HCT116 (cell line): ENCODE measurements around the gene ROCK1.

Experiments used
- SP1 ChIP-seq: IDR thresholded peaks from 2 replicates; pipeline ENCODE4 v1.6.1; 2012; ENCODE audit warnings: low read depth
- ZNF274 ChIP-seq: fragments of 200-500 bp; sonication (Bioruptor generic); IDR thresholded peaks from 2 replicates; pipeline ENCODE4 v1.6.1; 2014; ENCODE audit warnings: mild to moderate bottlenecking, low read depth, low read length, inconsistent platforms
- TF ChIP-seq, protein P1 (sequence below), 3 experiments: fragments of 200-600 bp in 1 of 3; sonication (generic) in 1 of 3; IDR thresholded peaks in 2 of 3; conservative IDR thresholded peaks in 1 of 3; 2 replicates each; pipeline ENCODE4 v1.5.1; 2012 to 2017; ENCODE audit warnings: low read depth in 2 of 3, low read length in 2 of 3, antibody characterized with exemption in 1 of 3, borderline replicate concordance in 1 of 3, control low read depth in 1 of 3, mild to moderate bottlenecking in 1 of 3, mixed read lengths in 1 of 3, mixed run types in 1 of 3, moderate library complexity in 1 of 3; ENCODE audit not compliant: insufficient read depth in 1 of 3

DNA sequence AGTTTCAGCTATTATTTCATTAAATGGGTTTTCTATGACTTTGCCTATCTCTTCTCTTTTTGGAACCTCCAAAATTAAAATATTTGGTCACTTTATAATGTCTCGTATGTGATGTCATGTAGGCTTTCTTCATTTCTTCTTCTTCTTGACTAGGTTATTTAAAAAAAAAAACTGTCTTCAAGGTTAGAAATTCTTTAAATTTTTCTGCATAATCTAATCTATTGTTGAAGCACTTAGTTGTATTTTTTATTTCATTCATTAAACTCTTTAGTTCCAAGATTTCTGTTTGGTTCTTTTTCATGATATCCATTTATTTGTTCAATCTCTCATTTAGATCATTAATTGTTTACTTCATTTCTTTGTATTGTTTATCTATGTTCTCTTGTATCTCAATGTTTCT is 43.8 kb upstream of the ROCK1 start:
- TF ChIP-seq, protein P1, sequence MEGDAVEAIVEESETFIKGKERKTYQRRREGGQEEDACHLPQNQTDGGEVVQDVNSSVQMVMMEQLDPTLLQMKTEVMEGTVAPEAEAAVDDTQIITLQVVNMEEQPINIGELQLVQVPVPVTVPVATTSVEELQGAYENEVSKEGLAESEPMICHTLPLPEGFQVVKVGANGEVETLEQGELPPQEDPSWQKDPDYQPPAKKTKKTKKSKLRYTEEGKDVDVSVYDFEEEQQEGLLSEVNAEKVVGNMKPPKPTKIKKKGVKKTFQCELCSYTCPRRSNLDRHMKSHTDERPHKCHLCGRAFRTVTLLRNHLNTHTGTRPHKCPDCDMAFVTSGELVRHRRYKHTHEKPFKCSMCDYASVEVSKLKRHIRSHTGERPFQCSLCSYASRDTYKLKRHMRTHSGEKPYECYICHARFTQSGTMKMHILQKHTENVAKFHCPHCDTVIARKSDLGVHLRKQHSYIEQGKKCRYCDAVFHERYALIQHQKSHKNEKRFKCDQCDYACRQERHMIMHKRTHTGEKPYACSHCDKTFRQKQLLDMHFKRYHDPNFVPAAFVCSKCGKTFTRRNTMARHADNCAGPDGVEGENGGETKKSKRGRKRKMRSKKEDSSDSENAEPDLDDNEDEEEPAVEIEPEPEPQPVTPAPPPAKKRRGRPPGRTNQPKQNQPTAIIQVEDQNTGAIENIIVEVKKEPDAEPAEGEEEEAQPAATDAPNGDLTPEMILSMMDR (IDR thresholded peaks at IDR 0.05 in 2 of 3, conservative IDR thresholded peaks at IDR 0.05 in 1 of 3; ENCODE audit: borderline replicate concordance in 1 of 3, insufficient read depth in 1 of 3, low read depth in 2 of 3, low read length in 2 of 3): no peak
- TF ChIP-seq ZNF274: no peak
- TF ChIP-seq SP1: no peak
